HEK293 (cell line): Measurements from ENCODE around the gene PHLDB2.

Experiments
- CTCF ChIA-PET: fragments of 350-600 bp; formaldehyde crosslinking; extraction: SDS; loops from one replicate; lab custom pipeline; 2021; ENCODE audit warnings: antibody characterized with exemption; lab: Yijun Ruan, JAX
- POLR2A ChIA-PET: fragments of 300-600 bp; formaldehyde crosslinking; extraction: SDS; loops from one replicate; lab custom pipeline; 2020; ENCODE audit warnings: antibody characterized with exemption, inconsistent platforms; lab: Yijun Ruan, JAX
- H3K27ac ChIP-seq: fragments of 200-500 bp; sonication (Bioruptor generic); 2 replicates; pipeline ENCODE4 v1.5.1; 2014; ENCODE audit warnings: low read depth, low read length, control low read depth, inconsistent platforms; ENCODE audit errors: extremely low read depth
- H3K36me3 ChIP-seq, 2 experiments: fragments of 200-500 bp in 1 of 2; sonication (Bioruptor generic) in 1 of 2; 1 replicate in 1 of 2; 2 replicates in 1 of 2; pipeline ENCODE4 v1.5.1; 2014 to 2017; ENCODE audit warnings: inconsistent platforms in 2 of 2, low read length in 2 of 2; ENCODE audit not compliant: control insufficient read depth in 2 of 2, insufficient read depth in 1 of 2
- H3K4me1 ChIP-seq: fragments of 200-500 bp; sonication (Bioruptor generic); 2 replicates; pipeline ENCODE4 v1.5.1; 2014; ENCODE audit warnings: mild to moderate bottlenecking, low read length, inconsistent platforms; ENCODE audit not compliant: control insufficient read depth, insufficient read depth
- H3K4me3 ChIP-seq: 2 replicates; pipeline ENCODE4 v1.5.1; 2011; ENCODE audit warnings: low read depth, mild to moderate bottlenecking, control low read depth, low read length, moderate library complexity
- H3K9me3 ChIP-seq: fragments of 200-500 bp; sonication (Bioruptor generic); 2 replicates; pipeline ENCODE4 v1.5.1; 2014; ENCODE audit warnings: low read depth, low read length, inconsistent platforms; ENCODE audit not compliant: control insufficient read depth, insufficient read depth
- FEZF1 ChIP-seq: fragments of 450-650 bp; formaldehyde crosslinking; IDR thresholded peaks from 2 replicates; pipeline ENCODE4 v1.5.1; 2016; ENCODE audit warnings: missing biosample characterization, missing genetic modification characterization
- GLI2 ChIP-seq: fragments of 450-650 bp; formaldehyde crosslinking; IDR thresholded peaks from 2 replicates; pipeline ENCODE4; 2017; ENCODE audit warnings: missing biosample characterization, missing genetic modification characterization, low read depth, borderline replicate concordance
- IKZF3 ChIP-seq: fragments of 450-650 bp; IDR thresholded peaks from 2 replicates; pipeline ENCODE4 v1.5.0; 2018; ENCODE audit warnings: missing biosample characterization, mild to moderate bottlenecking, missing genetic modification characterization, moderate library complexity
- KLF1 ChIP-seq: fragments of 450-650 bp; formaldehyde crosslinking; IDR thresholded peaks from 2 replicates; pipeline ENCODE4 v1.5.1; 2016; ENCODE audit warnings: missing biosample characterization, missing genetic modification characterization
- KLF10 ChIP-seq: fragments of 450-650 bp; IDR thresholded peaks from 2 replicates; pipeline ENCODE4 v1.5.1; 2018; ENCODE audit warnings: missing biosample characterization, mild to moderate bottlenecking, missing genetic modification characterization
- YY2 ChIP-seq: fragments of 450-650 bp; formaldehyde crosslinking; IDR thresholded peaks from 2 replicates; pipeline ENCODE4 v1.5.1; 2016; ENCODE audit warnings: missing biosample characterization, missing genetic modification characterization
- ZFHX2 ChIP-seq: fragments of 450-650 bp; formaldehyde crosslinking; conservative IDR thresholded peaks from 2 replicates; pipeline ENCODE4 v1.5.1; 2016; ENCODE audit warnings: missing biosample characterization, missing genetic modification characterization
- ZNF140 ChIP-seq: fragments of 450-650 bp; formaldehyde crosslinking; IDR thresholded peaks from 2 replicates; pipeline ENCODE4 v1.5.1; 2016; ENCODE audit warnings: missing biosample characterization, missing genetic modification characterization
- ZNF292 ChIP-seq: fragments of 450-650 bp; formaldehyde crosslinking; IDR thresholded peaks from 2 replicates; pipeline ENCODE4 v1.5.1; 2016; ENCODE audit warnings: low read depth, missing biosample characterization, missing genetic modification characterization, borderline replicate concordance
- ZNF350 ChIP-seq: fragments of 450-650 bp; formaldehyde crosslinking; IDR thresholded peaks from 2 replicates; pipeline ENCODE4 v1.5.0; 2017; ENCODE audit warnings: missing biosample characterization, mild to moderate bottlenecking, missing genetic modification characterization
- ZNF423 ChIP-seq: fragments of 450-650 bp; formaldehyde crosslinking; IDR thresholded peaks from 2 replicates; pipeline ENCODE4 v1.5.1; 2016; ENCODE audit warnings: missing biosample characterization, missing genetic modification characterization
- ZNF473 ChIP-seq: fragments of 450-650 bp; formaldehyde crosslinking; IDR thresholded peaks from 2 replicates; pipeline ENCODE4 v1.5.1; 2017; ENCODE audit warnings: missing biosample characterization, missing genetic modification characterization
- ZNF529 ChIP-seq: fragments of 450-650 bp; formaldehyde crosslinking; IDR thresholded peaks from 2 replicates; pipeline ENCODE4 v1.5.1; 2017; ENCODE audit warnings: missing genetic modification characterization, missing biosample characterization; ENCODE audit not compliant: insufficient replicate concordance
- ZNF785 ChIP-seq: fragments of 450-650 bp; formaldehyde crosslinking; IDR thresholded peaks from 2 replicates; pipeline ENCODE4 v1.5.1; 2016; ENCODE audit warnings: missing biosample characterization, missing genetic modification characterization
- TF ChIP-seq, protein P1 (sequence below): fragments of 450-650 bp; formaldehyde crosslinking; IDR thresholded peaks from 2 replicates; pipeline ENCODE4 v1.5.1; 2017; ENCODE audit warnings: missing biosample characterization, missing genetic modification characterization
- TF ChIP-seq, protein P2 (sequence below): fragments of 450-650 bp; formaldehyde crosslinking; IDR thresholded peaks from 2 replicates; pipeline ENCODE4 v1.5.1; 2016; ENCODE audit warnings: missing biosample characterization, missing genetic modification characterization
- TF ChIP-seq, protein P3 (sequence below): fragments of 450-650 bp; formaldehyde crosslinking; IDR thresholded peaks from 2 replicates; pipeline ENCODE4 v1.5.1; 2016; ENCODE audit warnings: missing biosample characterization, missing genetic modification characterization

The PHLDB2 gene

DNA sequence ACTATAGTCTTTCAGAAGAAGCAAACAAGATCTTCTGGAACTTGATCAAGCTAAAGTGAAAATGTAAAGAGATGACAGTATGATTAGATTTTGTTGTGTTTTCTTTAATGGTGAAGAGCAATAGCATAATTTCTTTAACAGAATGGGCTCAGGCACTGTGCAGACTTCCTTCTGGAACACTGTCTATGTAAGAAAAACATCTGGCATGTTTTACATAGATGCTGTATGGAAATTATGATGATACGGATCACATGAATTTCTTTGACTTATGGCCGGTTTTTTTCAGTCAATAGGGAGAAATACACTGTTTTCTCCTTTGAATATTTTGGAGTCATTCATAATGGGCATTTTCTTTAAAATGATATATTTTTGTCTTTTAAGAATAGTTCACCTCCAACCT, 42.6 kb downstream of the PHLDB2 start:
- TF ChIP-seq ZNF785, result no peak
- TF ChIP-seq ZNF140, result no peak
- TF ChIP-seq KLF1 (tag by site-specific recombination), result no peak
- TF ChIP-seq FEZF1, result no peak
- TF ChIP-seq, protein P1, sequence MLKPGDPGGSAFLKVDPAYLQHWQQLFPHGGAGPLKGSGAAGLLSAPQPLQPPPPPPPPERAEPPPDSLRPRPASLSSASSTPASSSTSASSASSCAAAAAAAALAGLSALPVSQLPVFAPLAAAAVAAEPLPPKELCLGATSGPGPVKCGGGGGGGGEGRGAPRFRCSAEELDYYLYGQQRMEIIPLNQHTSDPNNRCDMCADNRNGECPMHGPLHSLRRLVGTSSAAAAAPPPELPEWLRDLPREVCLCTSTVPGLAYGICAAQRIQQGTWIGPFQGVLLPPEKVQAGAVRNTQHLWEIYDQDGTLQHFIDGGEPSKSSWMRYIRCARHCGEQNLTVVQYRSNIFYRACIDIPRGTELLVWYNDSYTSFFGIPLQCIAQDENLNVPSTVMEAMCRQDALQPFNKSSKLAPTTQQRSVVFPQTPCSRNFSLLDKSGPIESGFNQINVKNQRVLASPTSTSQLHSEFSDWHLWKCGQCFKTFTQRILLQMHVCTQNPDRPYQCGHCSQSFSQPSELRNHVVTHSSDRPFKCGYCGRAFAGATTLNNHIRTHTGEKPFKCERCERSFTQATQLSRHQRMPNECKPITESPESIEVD (tag by site-specific recombination), result no peak
- TF ChIP-seq ZNF423 (tag by site-specific recombination), result no peak
- no peak for TF ChIP-seq ZNF529
- TF ChIP-seq GLI2 (tag by site-specific recombination), result no peak
- no peak for TF ChIP-seq ZFHX2
- TF ChIP-seq YY2 (tag by site-specific recombination), result no peak
- TF ChIP-seq ZNF292 (tag by site-specific recombination), result no peak
- TF ChIP-seq, protein P2, sequence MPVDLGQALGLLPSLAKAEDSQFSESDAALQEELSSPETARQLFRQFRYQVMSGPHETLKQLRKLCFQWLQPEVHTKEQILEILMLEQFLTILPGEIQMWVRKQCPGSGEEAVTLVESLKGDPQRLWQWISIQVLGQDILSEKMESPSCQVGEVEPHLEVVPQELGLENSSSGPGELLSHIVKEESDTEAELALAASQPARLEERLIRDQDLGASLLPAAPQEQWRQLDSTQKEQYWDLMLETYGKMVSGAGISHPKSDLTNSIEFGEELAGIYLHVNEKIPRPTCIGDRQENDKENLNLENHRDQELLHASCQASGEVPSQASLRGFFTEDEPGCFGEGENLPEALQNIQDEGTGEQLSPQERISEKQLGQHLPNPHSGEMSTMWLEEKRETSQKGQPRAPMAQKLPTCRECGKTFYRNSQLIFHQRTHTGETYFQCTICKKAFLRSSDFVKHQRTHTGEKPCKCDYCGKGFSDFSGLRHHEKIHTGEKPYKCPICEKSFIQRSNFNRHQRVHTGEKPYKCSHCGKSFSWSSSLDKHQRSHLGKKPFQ, result no peak
- no peaks in the 10 kb centered on the region for H3K36me3 ChIP-seq
- H3K4me3 ChIP-seq, result no peak overlapping the region
- ChIA-PET CTCF (interaction anchor here (0.7 to 0.9 kb wide), 2 partner anchors 29 to 112 kb away, joined by 3 to 4 read pairs; no protein-coding TSS in a partner anchor), POLR2A (no interaction called here)
- H3K9me3 ChIP-seq, result no peaks in the 10 kb centered on the region
- no peaks in the 10 kb centered on the region for H3K4me1 ChIP-seq
- H3K27ac ChIP-seq, result no peak overlapping the region

DNA sequence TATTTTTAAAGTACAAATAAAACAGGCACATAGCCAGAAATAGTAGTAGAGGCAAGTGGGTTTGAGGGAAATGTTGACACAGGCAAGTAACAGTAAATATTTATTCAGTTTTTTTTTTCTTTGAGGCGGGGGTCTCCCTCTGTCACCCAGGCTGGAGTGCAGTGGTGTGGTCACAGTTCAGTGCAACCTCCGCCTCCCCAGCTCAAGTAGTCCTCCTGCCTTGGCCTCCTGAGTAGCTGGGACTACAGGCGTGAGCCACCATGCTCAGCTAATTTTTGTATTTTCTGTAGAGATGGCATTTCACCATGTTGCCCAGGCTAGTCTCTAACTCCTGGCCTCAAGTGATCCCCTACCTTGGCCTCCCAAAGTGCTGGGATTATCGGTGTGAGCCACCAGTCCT, 43.5 kb downstream of the PHLDB2 start:
- H3K36me3 ChIP-seq, result no peaks in the 10 kb centered on the region
- ChIA-PET CTCF (interaction anchor here (0.6 kb wide), 1 partner anchor 35 kb away, joined by 3 read pairs; no protein-coding TSS in a partner anchor), POLR2A (no interaction called here)
- H3K27ac ChIP-seq, result no peak overlapping the region
- TF ChIP-seq, protein P3, sequence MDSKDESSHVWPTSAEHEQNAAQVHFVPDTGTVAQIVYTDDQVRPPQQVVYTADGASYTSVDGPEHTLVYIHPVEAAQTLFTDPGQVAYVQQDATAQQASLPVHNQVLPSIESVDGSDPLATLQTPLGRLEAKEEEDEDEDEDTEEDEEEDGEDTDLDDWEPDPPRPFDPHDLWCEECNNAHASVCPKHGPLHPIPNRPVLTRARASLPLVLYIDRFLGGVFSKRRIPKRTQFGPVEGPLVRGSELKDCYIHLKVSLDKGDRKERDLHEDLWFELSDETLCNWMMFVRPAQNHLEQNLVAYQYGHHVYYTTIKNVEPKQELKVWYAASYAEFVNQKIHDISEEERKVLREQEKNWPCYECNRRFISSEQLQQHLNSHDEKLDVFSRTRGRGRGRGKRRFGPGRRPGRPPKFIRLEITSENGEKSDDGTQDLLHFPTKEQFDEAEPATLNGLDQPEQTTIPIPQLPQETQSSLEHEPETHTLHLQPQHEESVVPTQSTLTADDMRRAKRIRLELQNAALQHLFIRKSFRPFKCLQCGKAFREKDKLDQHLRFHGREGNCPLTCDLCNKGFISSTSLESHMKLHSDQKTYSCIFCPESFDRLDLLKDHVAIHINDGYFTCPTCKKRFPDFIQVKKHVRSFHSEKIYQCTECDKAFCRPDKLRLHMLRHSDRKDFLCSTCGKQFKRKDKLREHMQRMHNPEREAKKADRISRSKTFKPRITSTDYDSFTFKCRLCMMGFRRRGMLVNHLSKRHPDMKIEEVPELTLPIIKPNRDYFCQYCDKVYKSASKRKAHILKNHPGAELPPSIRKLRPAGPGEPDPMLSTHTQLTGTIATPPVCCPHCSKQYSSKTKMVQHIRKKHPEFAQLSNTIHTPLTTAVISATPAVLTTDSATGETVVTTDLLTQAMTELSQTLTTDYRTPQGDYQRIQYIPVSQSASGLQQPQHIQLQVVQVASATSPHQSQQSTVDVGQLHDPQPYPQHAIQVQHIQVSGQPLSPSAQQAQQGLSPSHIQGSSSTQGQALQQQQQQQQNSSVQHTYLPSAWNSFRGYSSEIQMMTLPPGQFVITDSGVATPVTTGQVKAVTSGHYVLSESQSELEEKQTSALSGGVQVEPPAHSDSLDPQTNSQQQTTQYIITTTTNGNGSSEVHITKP, result no peak
- TF ChIP-seq KLF10 (tag by site-specific recombination), result no peak
- TF ChIP-seq ZNF350 (tag by site-specific recombination), result no peak
- no peak for TF ChIP-seq IKZF3
- no peak for TF ChIP-seq ZNF473 (tag by site-specific recombination)
- H3K4me3 ChIP-seq, result no peak overlapping the region
- no peaks in the 10 kb centered on the region for H3K9me3 ChIP-seq
- H3K4me1 ChIP-seq, result no peaks in the 10 kb centered on the region
